NB4 (cell line): ENCODE measurements around the gene WNT2.

Experiments
- DNase-seq: peaks from one replicate; pipeline ENCODE4 v3.0.0; 2010; ENCODE audit warnings: low read depth
- H3K4me3 ChIP-seq: one replicate; pipeline ENCODE4 v1.5.1; 2011; ENCODE audit warnings: mild to moderate bottlenecking, low read depth, low read length, moderate library complexity
- CTCF ChIP-seq: IDR thresholded peaks from one replicate; pipeline ENCODE4 v1.5.1; 2012; ENCODE audit warnings: low read depth, low read length
- MAX ChIP-seq: IDR thresholded peaks from 2 replicates; pipeline ENCODE4 v1.6.1; 2011; ENCODE audit warnings: low read depth, low read length
- MYC ChIP-seq: IDR thresholded peaks from 2 replicates; pipeline ENCODE4 v1.6.1; 2011; ENCODE audit warnings: low read depth, low read length
- POLR2A ChIP-seq: IDR thresholded peaks from 2 replicates; pipeline ENCODE4 v1.6.1; 2011; ENCODE audit warnings: mild to moderate bottlenecking; ENCODE audit not compliant: insufficient read length; ENCODE audit errors: extremely low read depth

The WNT2 gene

GRCh38 chr7:117285826-117286225 lies 37.0 kb downstream of the WNT2 start:
- no peak for TF ChIP-seq POLR2A
- no peak for TF ChIP-seq CTCF
- no peak for TF ChIP-seq MAX
- no peak for TF ChIP-seq MYC
- H3K4me3 ChIP-seq = no peak overlapping the region
- no peak for DNase-seq

- TF ChIP-seq MYC = no peak
- no peak for TF ChIP-seq CTCF
- no peak for TF ChIP-seq MAX
- TF ChIP-seq POLR2A = no peak
- DNase-seq = no peak
- no peak overlapping the region for H3K4me3 ChIP-seq
These were observed 38.2 kb downstream of the WNT2 start for GRCh38 chr7:117284692-117285091.

GRCh38 chr7:117283779-117284178 lies 39.1 kb downstream of the WNT2 start:
- H3K4me3 ChIP-seq = no peak overlapping the region
- no peak for TF ChIP-seq CTCF
- no peak for DNase-seq

- TF ChIP-seq MYC (no peak), CTCF (no peak), MAX (no peak), POLR2A (no peak)
- no peak for DNase-seq
- H3K4me3 ChIP-seq = no peak overlapping the region
These were observed 39.5 kb downstream of the WNT2 start for GRCh38 chr7:117283371-117283770.

GRCh38 chr7:117282239-117282812 lies 40.5 kb downstream of the WNT2 start:
- no peak for DNase-seq
- H3K4me3 ChIP-seq = no peak overlapping the region
- TF ChIP-seq MYC (no peak), MAX (no peak), CTCF (no peak), POLR2A (no peak)

GRCh38 chr7:117281562-117281961 lies 41.3 kb downstream of the WNT2 start:
- DNase-seq = peak; percentile 11
- H3K4me3 ChIP-seq = no peak overlapping the region
- no peak for TF ChIP-seq MYC
- TF ChIP-seq CTCF = no peak
- no peak for TF ChIP-seq MAX
- no peak for TF ChIP-seq POLR2A
